Measurements from ENCODE around the gene DCP1A. TPM values are rescaled to one million over a fixed set of nuclear protein-coding genes. Genes with fewer than 3 reads are reported as not detected.
"Not testable (repeated sequence)": the region's sequence is repeated elsewhere in the genome, so short reads cannot be mapped to it uniquely, and the experiment has no call there.

The DCP1A gene
- polyA plus RNA-seq, 3 donors, result 28.3 to 33.8 (median 29.4) TPM

DNA sequence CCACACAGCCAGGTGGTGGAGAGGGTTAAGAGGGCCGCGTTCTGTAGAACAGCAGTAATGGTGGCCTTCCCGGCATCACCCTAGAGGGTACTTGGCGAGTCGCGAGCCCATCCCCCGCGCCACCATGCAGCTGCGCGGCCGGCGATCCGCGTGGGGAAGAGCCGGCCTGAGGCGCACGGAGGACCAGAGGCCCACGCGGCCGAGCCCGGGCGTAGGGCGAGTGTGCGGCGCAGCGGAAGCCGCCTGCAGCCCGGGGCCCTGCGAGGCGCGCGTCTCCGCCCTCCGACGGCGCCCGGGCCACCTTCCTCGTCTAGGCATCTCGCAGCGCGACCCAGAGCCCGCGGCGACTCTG is 91.9 kb downstream of the DCP1A start:
- peak in 3 of 11 donors; percentile 25 to 32 (median 29) for DNase-seq (ENCODE audit: extremely low read depth in 1 of 11, low read depth in 9 of 11, low spot score in 4 of 11)

DNA sequence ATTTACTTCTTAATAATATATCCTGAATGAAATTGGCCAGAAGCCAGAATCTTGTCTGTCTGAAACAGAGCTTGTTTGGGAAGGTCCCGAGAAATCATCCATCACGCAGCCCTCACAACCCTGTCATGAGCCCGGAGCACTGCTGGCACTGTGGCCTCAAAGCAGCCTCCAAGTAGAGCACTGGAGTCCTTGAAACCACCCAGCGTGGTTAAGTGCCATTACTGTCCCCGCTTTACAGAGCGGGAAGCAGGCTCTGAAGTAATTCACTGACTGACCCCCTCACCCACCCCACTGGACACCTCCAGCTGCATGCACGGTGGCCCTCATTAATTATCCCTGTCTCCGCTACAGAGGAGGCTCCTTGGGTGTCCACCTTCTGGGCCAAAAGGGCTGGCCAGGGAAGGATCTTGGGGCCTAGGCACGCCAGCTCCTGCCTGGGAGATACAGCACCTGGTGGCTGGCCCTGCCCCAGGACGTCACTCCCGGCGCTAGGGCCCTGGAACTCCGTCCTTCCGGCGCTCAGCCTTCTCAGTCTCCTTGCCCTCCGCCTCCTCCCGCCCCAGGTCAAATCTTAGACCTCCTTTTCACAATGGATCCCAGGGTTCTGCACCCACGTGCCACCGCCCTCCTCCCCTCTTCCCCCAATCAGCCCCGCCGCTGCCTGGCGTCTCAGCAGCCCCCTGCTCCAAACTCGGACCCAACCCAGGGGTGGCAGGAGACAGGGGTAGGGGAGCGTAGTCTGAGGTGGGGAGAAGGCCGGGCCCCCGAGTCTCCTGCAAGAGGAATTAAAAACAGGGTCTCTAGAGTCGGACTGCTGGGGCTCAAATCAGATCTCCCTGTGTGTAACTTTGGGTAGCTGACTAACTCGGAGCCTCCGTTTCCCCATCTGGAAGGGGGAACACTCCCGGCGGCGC is 92.6 kb downstream of the DCP1A start:
- peak in 8 of 11 donors; percentile 38 to 59 (median 54) for DNase-seq (ENCODE audit: extremely low read depth in 1 of 11, low read depth in 9 of 11, low spot score in 4 of 11)

DNA sequence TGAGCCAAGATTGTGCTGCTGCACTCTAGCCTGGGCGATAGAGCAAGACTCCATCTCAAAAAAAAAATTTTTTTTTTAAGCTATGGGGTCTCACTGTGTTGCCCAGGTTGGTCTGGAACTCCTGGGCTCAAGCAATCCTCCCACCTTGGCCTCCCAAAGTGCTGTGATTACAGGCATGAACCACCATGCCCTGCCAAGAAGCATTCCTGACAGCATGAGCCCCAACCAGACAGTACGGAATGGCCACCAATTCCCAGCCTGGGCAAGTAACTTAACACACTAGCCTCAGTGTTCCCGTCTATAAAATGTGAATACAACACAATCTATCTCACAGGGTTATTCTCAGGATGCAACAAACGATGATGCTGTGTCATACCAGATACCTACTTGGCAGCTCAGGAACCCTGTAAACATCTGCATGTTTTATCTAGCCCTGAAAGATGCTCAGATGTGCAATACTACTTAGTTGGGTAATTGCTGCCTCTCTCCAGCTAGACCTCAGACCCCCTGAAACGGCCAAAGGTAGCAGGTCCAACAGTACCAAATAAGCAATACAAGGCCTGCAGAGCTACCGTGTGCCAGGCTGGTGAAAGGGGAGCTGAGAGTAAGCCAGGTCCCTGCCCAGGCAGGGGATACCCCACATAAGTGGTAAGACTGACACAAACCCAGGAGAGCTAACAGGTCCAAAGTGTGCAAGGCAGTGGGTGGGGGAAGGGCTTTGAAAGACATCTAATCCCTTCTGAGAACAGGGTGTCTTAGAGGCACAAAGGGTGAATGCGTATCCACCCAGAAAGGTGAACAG is 93.4 kb downstream of the DCP1A start:
- DNase-seq (ENCODE audit: extremely low read depth in 1 of 11, low read depth in 9 of 11, low spot score in 4 of 11), result no peak

DNA sequence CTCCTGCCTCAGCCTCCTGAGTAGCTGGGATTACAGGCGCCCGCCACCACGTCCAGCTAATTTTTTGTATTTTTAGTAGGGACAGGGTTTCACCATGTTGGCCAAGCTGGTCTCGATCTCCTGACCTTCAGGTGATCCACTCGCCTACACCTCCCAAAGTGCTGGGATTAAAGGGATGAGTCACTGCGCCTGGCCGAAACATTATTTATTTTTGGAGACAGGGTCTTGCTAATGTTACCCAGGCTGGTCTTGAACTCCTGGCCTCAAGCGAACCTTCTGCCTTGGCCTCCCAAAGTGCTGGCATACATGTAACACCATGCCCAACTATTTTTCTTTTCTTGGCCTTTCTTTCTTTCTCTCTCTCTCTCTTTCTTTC is 94.4 kb downstream of the DCP1A start:
- DNase-seq (ENCODE audit: extremely low read depth in 1 of 11, low read depth in 9 of 11, low spot score in 4 of 11), result not testable (repeated sequence)

DNA sequence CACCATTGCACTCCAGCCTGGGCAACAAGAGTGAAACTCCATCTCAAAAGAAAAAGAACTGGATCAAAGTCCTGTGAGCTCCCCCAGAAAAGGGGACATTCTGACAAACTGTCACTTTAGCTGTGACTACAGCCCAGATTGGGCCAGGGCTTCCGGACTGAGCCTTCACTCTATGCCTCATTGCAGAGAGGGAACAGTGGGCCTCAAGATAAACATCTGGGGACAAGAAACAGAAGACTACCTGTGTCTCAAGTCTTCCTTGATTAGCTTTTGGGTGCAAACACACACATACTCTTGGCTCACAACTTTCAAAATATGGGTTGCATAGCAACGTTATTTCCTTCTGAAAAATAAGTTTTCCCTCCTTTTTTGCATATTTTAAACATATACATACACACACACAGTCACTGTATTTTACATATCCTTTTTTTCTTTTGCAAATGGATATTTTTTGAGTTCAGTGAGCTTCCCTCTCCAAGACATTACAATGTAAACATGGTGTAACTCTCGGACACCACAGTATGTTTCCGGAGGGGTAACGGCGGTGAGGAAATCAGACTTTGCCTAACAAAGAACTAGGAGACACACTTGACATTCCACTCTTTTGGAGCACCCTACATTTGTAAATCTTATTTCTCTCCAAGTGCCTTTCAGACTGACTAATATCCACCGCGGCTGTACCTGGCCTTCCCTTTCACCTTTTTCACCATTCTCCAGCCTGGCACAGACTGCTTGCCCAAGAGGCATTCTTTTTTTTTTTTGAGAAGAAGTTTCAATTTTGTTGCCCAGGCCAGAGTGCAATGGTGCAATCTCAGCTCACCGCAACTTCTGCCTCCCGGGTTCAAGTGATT is 95.0 kb downstream of the DCP1A start:
- no peak for DNase-seq (ENCODE audit: extremely low read depth in 1 of 11, low read depth in 9 of 11, low spot score in 4 of 11)

DNA sequence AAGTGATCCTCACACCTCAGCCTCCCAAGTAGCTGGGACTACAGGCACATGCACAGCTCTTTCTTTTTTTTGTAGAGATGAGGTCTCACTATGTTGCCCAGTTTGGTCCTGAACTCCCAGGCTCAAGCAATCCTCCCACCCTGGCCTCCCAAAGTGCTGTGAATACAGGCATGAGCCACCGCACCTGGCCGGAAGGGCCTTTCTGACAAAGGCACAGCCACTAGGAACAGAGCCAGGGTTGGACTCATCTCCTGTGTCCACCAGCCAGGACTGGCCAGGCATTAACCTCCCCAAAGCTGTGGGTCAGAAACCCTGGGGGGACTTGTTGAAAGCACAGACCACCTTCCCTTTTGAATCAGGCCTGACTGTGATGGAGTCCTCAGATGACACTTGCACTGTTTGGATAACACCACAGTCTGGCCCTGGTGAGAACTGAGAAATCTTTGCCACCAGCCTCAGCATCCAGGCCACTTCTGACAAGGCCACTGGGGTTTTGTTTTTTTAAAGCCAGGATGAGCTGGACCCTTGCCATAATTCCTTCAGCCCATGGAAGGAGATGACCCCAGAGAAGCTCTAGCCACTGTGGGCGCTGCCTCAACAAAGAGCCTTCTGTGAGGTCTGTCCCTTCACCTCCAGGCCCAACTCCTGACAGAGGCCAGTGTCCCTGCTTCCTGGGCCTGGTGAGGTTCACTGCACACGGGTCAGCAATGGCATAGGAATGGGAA is 96.3 kb downstream of the DCP1A start:
- no peak for DNase-seq (ENCODE audit: extremely low read depth in 1 of 11, low read depth in 9 of 11, low spot score in 4 of 11)

DNA sequence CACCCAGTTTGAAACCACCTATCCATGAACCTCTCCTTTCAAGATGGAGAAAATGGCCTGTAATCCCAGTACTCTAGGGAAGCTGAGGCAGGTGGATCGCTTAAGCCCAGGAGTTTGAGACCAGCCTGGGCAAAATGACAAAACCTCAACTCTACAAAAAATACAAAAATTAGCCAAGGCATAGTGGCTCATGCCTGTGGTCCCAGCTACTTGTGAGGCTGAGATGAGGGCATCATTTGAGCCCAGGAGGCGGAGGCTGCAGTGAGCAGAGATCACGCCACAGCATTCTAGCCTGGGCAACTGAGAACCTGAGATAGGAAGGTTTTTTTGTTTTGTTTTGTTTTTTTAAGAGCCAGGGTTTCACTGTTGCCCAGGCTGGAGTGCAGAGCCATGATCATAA is 96.9 kb downstream of the DCP1A start:
- DNase-seq (ENCODE audit: extremely low read depth in 1 of 11, low read depth in 9 of 11, low spot score in 4 of 11), result no peak

DNA sequence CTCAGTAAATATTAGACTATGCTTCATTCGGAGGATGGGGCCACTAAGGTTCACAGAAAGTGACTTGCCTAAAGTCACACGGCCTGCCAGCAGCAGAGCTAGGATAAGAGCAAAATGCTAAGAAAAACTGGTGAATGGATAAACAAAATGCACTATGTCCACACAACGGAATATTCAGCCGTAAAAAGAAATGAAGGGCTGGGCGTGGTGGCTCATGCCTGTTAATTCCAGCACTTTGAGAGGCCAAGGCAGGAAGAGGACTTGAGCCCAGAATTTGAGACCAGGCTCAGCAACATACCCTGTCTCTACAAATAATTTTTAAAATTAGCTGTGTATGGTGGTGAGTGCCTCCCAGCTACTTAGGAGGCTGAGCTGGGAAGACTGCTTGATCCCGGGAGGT is 99.2 kb downstream of the DCP1A start:
- no peak for DNase-seq (ENCODE audit: extremely low read depth in 1 of 11, low read depth in 9 of 11, low spot score in 4 of 11)

DNA sequence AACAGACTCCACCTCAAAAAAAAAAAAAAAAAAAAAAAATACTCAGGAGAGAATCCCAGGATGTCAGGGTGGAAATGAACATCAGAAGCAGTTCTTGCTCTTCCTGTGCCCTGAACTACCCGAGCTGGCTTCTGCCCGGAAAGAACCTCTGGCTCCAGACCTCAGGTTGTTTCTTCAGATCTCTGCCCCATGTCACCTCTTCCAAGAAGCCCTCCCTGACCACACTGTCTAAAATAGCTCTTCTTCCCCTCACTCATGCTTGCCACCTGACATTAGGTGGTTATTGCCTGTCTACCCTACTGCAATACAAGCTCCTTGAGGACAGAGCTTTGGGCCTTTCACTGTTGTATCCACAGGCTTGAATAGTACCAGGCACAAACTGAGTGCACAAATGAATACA is 99.7 kb downstream of the DCP1A start:
- DNase-seq (ENCODE audit: extremely low read depth in 1 of 11, low read depth in 9 of 11, low spot score in 4 of 11), result no peak

DNA sequence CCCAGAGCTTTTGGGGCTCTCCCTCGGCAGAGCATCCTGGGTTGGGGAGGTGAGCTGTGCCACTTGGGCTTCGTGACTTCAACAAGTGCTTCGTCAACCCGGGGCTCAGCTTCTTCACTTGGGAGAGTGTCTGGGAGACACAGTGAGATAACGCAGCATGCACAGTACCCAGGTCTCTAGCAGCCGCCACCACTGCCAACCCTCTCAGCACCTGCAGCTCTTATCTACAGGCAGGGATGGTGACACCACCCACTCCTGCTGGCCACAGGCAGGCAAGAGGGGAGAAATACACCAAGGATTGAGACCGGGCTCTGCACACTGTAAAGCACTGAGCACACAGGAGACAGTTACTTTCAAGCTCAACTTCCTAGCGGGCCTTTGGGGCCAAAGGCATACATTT is 103.1 kb downstream of the DCP1A start:
- DNase-seq (ENCODE audit: extremely low read depth in 1 of 11, low read depth in 9 of 11, low spot score in 4 of 11), result no peak

DNA sequence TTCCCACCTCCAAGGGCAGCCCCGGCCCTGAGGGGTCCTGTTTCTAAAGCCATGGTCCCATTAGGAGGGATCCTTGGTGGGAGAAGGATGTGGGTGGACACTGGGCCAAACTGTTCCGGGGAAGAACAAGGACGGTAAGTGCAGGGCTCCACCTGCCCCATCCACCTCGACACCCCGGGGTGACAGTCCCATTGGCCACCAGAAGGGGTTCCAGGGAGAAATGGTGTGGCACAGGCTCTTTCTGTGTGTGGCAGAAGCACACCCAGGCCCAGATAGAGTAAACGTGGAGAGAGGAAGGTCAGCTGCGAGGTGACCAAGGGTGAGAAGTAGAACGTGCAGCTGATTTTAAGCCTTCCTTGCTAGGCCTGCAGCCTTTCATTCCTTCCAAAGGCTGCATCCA is 103.6 kb downstream of the DCP1A start:
- no peak for DNase-seq (ENCODE audit: extremely low read depth in 1 of 11, low read depth in 9 of 11, low spot score in 4 of 11)

DNA sequence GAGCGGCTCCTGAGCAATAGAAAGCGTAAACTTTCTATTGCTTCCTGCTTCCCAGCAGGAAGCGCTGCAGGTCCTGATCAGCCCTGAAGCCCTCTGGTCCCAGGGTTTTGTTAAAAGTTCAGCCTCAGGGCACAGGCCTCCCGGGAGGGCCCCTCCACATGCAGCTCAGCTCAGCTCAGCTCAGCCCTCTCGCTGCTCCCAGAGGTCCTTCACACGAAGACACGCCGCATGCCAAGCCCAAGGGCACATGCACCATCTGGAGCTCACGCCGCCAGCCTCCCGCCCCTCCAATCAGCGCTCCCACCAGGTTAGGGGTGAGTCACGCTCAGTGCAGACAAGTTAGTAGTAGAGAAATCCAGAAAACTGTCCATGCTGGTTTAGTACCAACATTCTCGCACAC is 104.2 kb downstream of the DCP1A start:
- no peak for DNase-seq (ENCODE audit: extremely low read depth in 1 of 11, low read depth in 9 of 11, low spot score in 4 of 11)

DNA sequence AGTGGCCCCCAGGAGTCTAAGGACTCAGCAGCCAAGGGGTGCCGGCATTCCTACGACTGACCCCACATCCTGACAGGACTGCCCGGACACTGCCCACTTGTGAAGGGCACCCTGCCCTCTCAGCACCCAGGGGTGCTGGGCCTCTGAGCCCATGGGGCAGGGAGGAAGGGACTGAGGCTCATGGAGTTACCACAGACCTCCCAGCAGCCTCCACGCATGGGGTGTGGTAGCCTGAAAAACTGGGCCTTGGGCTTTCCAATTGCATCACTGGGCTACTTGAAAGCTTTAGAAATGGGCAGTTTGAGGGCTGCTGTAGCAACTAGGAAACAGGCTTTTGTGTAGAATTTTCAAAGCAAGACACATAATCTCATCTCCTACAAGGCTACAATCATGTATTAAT is 104.7 kb downstream of the DCP1A start:
- DNase-seq (ENCODE audit: extremely low read depth in 1 of 11, low read depth in 9 of 11, low spot score in 4 of 11), result no peak

DNA sequence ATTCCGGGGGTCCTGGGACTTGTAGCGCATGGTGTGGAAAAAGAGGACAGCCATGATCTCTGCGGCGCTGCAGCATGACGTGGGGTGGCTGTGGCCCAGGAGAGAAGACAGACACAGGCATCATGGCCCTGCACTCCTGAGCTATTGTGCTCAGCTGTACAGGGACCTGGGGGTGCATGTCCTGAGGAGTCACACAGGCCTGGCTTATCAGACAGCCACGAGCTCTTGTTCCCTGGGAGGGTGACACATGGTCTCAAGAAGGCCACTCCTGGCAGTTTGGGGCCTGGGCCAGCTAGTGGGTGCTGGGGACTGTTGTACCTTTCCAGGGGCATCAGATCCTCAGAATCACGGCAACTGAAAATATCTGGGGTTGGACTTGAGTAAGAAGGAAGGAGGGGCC is 105.2 kb downstream of the DCP1A start:
- DNase-seq (ENCODE audit: extremely low read depth in 1 of 11, low read depth in 9 of 11, low spot score in 4 of 11), result no peak

DNA sequence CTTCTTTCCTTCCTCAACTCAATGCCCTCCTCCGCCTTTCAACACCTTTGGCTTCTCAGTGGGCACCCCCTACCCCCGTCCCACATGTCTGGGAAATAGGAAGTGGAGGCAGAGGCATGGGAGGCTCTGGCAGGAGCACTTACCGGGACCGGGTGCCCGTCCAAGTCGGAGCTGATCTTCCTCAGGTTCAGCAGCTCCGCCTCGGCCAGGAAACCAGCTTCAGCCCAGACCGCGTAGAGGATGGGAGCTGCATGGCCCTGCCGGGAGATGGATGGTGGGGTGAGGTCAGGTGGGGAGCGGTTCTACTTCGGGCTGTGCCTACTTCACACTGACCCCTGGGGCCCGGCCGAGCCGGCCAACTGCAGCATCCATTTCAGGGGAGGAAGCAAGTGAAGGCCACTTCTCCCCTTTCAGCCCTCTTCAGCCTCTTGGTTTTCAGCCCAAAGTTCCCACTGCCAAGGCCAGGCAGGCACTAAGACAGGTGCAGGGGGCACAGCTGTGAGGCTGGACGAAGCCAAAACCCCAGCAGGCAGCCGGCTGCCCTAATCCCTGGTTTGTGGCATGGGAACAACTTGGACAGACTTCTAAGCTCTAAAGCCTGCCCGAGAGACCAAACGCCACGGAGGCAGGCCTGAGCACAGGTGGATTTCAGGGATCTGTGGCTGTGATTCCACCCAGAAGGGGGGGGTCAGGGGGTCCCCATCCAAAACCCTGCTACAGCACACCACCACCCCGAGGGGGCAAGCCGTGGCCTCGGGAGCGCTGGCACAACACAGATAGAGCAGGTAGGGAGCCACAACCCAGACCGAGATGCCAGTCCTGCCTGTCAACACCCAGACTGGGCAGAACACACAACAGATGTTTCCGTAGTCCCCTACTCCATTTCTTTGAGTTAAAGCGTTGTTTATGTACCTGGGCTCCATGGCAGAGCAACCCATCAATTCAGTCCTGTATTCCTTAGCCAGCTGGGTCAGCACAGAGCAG is 106.1 kb downstream of the DCP1A start:
- no peak for DNase-seq (ENCODE audit: extremely low read depth in 1 of 11, low read depth in 9 of 11, low spot score in 4 of 11)

DNA sequence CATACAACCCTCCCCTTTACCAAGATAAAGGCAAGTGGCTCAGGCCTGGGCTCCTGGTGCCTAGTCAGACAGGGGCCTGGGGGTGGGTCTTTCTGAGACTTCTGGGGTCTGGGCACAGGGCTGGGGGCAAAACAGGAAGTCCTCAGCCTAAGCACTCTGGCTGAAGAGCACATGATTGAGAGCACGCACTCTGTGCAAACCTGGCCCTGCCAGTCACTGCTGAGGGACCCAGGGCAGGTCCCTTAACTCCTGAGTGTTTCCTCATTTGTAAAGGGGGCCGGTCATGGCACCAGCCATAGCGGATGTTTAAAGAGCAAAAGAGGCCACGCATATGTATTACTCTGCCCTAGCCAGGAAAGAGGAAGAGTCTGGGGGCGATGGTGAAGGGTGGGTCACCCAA is 107.5 kb downstream of the DCP1A start:
- no peak for DNase-seq (ENCODE audit: extremely low read depth in 1 of 11, low read depth in 9 of 11, low spot score in 4 of 11)

DNA sequence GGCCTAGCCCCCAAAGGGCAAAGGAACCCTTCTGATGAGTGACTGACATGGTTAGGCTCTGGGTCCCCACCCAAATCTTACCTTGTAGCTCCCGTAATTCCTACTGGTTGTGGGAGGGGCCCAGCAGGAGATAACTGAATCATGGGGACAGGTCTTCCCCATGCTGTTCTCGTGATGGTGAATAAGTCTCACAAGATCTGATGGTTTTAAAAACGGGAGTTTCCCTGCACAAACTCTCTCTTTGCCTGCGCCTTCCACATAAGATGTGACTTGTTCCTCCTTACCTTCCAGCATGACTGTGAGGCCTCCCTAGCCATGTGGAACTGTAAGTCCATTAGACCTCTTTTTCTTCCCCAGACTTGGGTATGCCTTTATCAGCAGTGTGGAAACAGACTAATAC is 108.5 kb downstream of the DCP1A start:
- no peak for DNase-seq (ENCODE audit: extremely low read depth in 1 of 11, low read depth in 9 of 11, low spot score in 4 of 11)

Data from renal cortex interstitium (tissue), 11 donors.